Measurements from ENCODE around the gene SYT12. TPM values are rescaled to one million over a fixed set of nuclear protein-coding genes. Genes with fewer than 3 reads are reported as not detected.

Gene SYT12
- total RNA-seq, 1 experiment from 2014 or later, result 4.3 TPM

DNA sequence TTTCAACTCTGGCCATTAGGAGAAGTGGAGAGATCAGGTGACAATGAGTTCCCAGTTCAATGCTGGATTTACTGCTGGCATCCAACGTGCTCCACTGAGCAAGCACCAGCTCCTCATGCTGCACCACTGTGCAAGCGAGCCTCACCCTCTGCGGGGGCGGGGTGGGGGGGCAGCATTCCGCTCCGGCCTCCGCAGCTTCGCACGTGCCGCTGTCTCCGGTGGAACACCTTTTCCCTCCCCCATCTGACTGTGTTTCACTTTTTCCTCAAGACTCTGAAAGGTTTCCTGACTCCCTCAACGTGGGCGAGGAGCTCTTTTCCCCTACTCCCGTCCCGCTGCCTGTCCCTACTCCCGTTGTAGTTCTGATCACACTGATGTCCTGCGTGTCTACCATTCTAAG is 32.9 kb downstream of the SYT12 start:
- Histone ChIP-seq H3K4me3 (replicated peaks in 1 of 2; ENCODE audit: low read depth in 1 of 2, low read length in 2 of 2) (peak overlapping the region; percentile 77 to 81), H3K9ac (ENCODE audit: low read length) (peak overlapping the region; percentile 89), H3K27me3 (ENCODE audit: insufficient read depth, low read length) (no peaks in the 10 kb centered on the region), H3K9me3 (ENCODE audit: control insufficient read depth in 1 of 2, insufficient read depth in 1 of 2, low read depth in 1 of 2, low read length in 2 of 2) (no peaks in the 10 kb centered on the region), H3K36me3 (ENCODE audit: control insufficient read depth in 1 of 2, insufficient read depth in 2 of 2, low read length in 2 of 2) (no peaks in the 10 kb centered on the region), H2AFZ (ENCODE audit: low read depth, low read length, poor library complexity, severe bottlenecking) (no peak overlapping the region), H3K79me2 (ENCODE audit: insufficient read depth, low read length) (peaks cover 35% of the 10 kb centered on the region), H3K9me2 (ENCODE audit: insufficient read depth) (no peaks in the 10 kb centered on the region), H4K20me1 (ENCODE audit: insufficient read depth) (no peaks in the 10 kb centered on the region), H3K4me1 (ENCODE audit: control insufficient read depth in 1 of 2, insufficient read depth in 2 of 2, low read length in 2 of 2) (peaks cover 32 to 64% of the 10 kb centered on the region in 2 experiments), H3K27ac (ENCODE audit: low read depth, low read length) (peak overlapping the region; percentile 82), H3K4me2 (ENCODE audit: low read length) (peak overlapping the region; percentile 99)
- BruUV-seq (replicated peaks), result no TSS peak
- CTCF ChIA-PET, result interaction anchor here (0.6 to 3.5 kb wide), 10 partner anchors 13 to 519 kb away, joined by 3 to 16 read pairs (median 4); no protein-coding TSS in a partner anchor
- DNase-seq (ENCODE audit: low read depth, low spot score) (no peak), ATAC-seq (peak; percentile 16)
- intact Hi-C loops (cut with micrococcal nuclease), result loop anchor here (2.0 to 10.0 kb wide), 2 partner anchors 189 to 261 kb away; no protein-coding TSS in a partner anchor
- RAD21 ChIA-PET (ENCODE audit: low non-redundant PET in 1 of 2, low total read pairs in 2 of 2, uncharacterized antibody in 2 of 2, unreplicated experiment in 2 of 2), result interaction anchor here in 1 of 2 experiments (0.7 kb wide), 1 partner anchor 184 kb away, joined by 4 read pairs; no protein-coding TSS in a partner anchor
- TF ChIP-seq SP1 (IDR thresholded peaks at IDR 0.05; ENCODE audit: low read depth) (no peak), POLR2AphosphoS5 (IDR thresholded peaks at IDR 0.05; ENCODE audit: low read depth, low read length) (peak; percentile 18; the same call in 1 of the 2 replicates), SIN3A (IDR thresholded peaks at IDR 0.05; ENCODE audit: low read depth) (no peak), RAD21 (IDR thresholded peaks at IDR 0.05; ENCODE audit: low read depth) (no peak)
- POLR2A ChIA-PET, result interaction anchor here (0.6 to 1.8 kb wide), 9 partner anchors 9 to 261 kb away, joined by 3 to 6 read pairs (median 3); partner anchors contain the start of gene KDM2A

DNA sequence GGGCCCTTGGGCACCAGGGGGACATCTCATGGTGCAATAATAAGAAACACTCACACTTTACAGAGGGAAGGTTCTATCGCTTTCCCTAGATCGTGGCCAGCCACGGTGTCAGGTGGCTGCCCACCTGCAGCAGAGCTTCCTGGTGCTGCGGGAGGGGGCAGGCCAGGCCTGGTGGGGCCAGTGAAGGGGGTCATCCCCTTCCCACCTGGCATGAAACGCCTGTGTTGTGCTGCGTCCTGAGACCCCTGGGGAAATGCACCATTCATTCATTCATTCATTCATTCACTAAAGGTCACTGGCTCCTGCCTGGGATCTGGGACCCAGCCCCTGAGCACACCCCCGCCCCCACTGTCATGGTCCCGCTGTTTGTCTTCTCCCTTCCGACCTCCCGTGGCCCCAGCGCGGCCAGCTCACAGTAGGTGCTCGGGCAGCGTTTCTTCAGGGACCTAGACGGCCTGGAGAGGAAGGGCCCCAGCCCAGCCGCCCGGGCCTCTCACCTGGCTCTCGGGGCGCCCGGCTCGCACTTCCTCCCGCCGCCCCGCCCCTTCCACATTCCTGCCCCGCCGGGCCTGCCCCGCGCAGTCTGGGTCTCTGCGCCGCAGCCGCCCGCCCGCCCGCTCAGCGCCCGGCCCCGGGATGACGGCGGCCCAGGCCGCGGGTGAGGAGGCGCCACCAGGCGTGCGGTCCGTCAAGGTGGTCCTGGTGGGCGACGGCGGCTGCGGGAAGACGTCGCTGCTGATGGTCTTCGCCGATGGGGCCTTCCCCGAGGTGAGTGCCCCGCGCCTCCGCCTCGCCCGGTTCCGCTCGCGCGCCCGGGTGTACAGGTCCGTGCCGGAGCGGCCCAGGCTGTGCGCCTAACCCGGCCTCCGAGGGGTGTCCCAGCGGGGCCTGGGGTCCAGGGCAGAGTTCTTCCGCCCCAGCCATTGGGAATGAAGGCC is 33.6 kb downstream of the SYT12 start, which contains the start of gene RHOD:
TSS of gene RHOD (plus strand) at position 581 of the 938 bp plus-strand sequence. CDS start at position 637, 56 bp downstream.
- ATAC-seq (peak; percentile 73), DNase-seq (ENCODE audit: low read depth, low spot score) (no peak)
- TF ChIP-seq RAD21 (IDR thresholded peaks at IDR 0.05; ENCODE audit: low read depth) (no peak), TCF7L2 (IDR thresholded peaks at IDR 0.05; ENCODE audit: borderline replicate concordance, extremely low read depth, insufficient read depth, insufficient read length) (no peak), ZNF274 (IDR thresholded peaks at IDR 0.05; ENCODE audit: low read depth, low read length) (no peak), SP1 (IDR thresholded peaks at IDR 0.05; ENCODE audit: low read depth) (no peak), POLR2A (IDR thresholded peaks at IDR 0.05; ENCODE audit: borderline replicate concordance, extremely low read depth, insufficient read depth, insufficient read length) (peak; percentile 35), POLR2AphosphoS5 (IDR thresholded peaks at IDR 0.05; ENCODE audit: low read depth, low read length) (peak; percentile 75), JUND (IDR thresholded peaks at IDR 0.05) (no peak), FOSL1 (IDR thresholded peaks at IDR 0.05; ENCODE audit: low read depth) (no peak)
- TF ChIP-seq, protein P1, sequence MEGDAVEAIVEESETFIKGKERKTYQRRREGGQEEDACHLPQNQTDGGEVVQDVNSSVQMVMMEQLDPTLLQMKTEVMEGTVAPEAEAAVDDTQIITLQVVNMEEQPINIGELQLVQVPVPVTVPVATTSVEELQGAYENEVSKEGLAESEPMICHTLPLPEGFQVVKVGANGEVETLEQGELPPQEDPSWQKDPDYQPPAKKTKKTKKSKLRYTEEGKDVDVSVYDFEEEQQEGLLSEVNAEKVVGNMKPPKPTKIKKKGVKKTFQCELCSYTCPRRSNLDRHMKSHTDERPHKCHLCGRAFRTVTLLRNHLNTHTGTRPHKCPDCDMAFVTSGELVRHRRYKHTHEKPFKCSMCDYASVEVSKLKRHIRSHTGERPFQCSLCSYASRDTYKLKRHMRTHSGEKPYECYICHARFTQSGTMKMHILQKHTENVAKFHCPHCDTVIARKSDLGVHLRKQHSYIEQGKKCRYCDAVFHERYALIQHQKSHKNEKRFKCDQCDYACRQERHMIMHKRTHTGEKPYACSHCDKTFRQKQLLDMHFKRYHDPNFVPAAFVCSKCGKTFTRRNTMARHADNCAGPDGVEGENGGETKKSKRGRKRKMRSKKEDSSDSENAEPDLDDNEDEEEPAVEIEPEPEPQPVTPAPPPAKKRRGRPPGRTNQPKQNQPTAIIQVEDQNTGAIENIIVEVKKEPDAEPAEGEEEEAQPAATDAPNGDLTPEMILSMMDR (IDR thresholded peaks at IDR 0.05 in 2 of 3, conservative IDR thresholded peaks at IDR 0.05 in 1 of 3; ENCODE audit: borderline replicate concordance in 1 of 3, insufficient read depth in 1 of 3, low read depth in 2 of 3, low read length in 2 of 3), result 0 out of 6 replicates have a peak, but pooled peaks of 1 of the 3 experiments have one; percentile 1
- TF ChIP-seq, protein P2, sequence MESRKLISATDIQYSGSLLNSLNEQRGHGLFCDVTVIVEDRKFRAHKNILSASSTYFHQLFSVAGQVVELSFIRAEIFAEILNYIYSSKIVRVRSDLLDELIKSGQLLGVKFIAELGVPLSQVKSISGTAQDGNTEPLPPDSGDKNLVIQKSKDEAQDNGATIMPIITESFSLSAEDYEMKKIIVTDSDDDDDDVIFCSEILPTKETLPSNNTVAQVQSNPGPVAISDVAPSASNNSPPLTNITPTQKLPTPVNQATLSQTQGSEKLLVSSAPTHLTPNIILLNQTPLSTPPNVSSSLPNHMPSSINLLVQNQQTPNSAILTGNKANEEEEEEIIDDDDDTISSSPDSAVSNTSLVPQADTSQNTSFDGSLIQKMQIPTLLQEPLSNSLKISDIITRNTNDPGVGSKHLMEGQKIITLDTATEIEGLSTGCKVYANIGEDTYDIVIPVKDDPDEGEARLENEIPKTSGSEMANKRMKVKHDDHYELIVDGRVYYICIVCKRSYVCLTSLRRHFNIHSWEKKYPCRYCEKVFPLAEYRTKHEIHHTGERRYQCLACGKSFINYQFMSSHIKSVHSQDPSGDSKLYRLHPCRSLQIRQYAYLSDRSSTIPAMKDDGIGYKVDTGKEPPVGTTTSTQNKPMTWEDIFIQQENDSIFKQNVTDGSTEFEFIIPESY (IDR thresholded peaks at IDR 0.05; ENCODE audit: extremely low read depth, insufficient replicate concordance, low read length), result no peak
- TF ChIP-seq, protein P3, sequence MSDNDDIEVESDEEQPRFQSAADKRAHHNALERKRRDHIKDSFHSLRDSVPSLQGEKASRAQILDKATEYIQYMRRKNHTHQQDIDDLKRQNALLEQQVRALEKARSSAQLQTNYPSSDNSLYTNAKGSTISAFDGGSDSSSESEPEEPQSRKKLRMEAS (IDR thresholded peaks at IDR 0.05), result no peak

More for the DNA sequence above, 33.6 kb downstream of the SYT12 start, which contains the start of gene RHOD:
- Histone ChIP-seq H3K27me3 (ENCODE audit: insufficient read depth, low read length) (no peaks in the 10 kb centered on the region), H3K79me2 (ENCODE audit: insufficient read depth, low read length) (peaks cover 39% of the 10 kb centered on the region), H3K27ac (ENCODE audit: low read depth, low read length) (peak within 1 kb of the TSS; percentile 82), H3K36me3 (ENCODE audit: control insufficient read depth in 1 of 2, insufficient read depth in 2 of 2, low read length in 2 of 2) (no peaks in the 10 kb centered on the region), H3K9me3 (ENCODE audit: control insufficient read depth in 1 of 2, insufficient read depth in 1 of 2, low read depth in 1 of 2, low read length in 2 of 2) (no peaks in the 10 kb centered on the region), H3K4me3 (replicated peaks in 1 of 2; ENCODE audit: low read depth in 1 of 2, low read length in 2 of 2) (peak within 1 kb of the TSS; percentile 77 to 81), H3K9ac (ENCODE audit: low read length) (peak within 1 kb of the TSS; percentile 89), H3K9me2 (ENCODE audit: insufficient read depth) (no peaks in the 10 kb centered on the region), H4K20me1 (ENCODE audit: insufficient read depth) (no peaks in the 10 kb centered on the region), H3K4me2 (ENCODE audit: low read length) (peak within 1 kb of the TSS; percentile 99), H2AFZ (ENCODE audit: low read depth, low read length, poor library complexity, severe bottlenecking) (peak within 1 kb of the TSS; percentile 43), H3K4me1 (ENCODE audit: control insufficient read depth in 1 of 2, insufficient read depth in 2 of 2, low read length in 2 of 2) (peaks cover 32 to 71% of the 10 kb centered on the region in 2 experiments)
- CTCF ChIA-PET, result interaction anchor here (0.8 to 3.5 kb wide), 3 partner anchors 164 to 261 kb away, joined by 3 to 16 read pairs (median 4); no protein-coding TSS in a partner anchor
- TSS peak; percentile 86 for BruUV-seq (replicated peaks)
- intact Hi-C loops (cut with micrococcal nuclease), result loop anchor here (10.0 kb wide), 1 partner anchor 188 kb away; no protein-coding TSS in a partner anchor
- RAD21 ChIA-PET (ENCODE audit: low non-redundant PET in 1 of 2, low total read pairs in 2 of 2, uncharacterized antibody in 2 of 2, unreplicated experiment in 2 of 2), result no interaction called here
- POLR2A ChIA-PET, result interaction anchor here (0.6 to 1.8 kb wide), 8 partner anchors 17 to 260 kb away, joined by 3 to 6 read pairs (median 3); no protein-coding TSS in a partner anchor
